Epidermal melanocyte (primary cell): ENCODE data around the gene MAP3K5.
"Not testable (repeated sequence)": the region's sequence is repeated elsewhere in the genome, so short reads cannot be mapped to it uniquely, and the experiment has no call there.

Experiments used
- DNase-seq: peaks from one replicate; pipeline ENCODE4 v3.0.0; 2011; ENCODE audit warnings: low spot score; ENCODE audit not compliant: insufficient read length

MAP3K5 gene

DNA sequence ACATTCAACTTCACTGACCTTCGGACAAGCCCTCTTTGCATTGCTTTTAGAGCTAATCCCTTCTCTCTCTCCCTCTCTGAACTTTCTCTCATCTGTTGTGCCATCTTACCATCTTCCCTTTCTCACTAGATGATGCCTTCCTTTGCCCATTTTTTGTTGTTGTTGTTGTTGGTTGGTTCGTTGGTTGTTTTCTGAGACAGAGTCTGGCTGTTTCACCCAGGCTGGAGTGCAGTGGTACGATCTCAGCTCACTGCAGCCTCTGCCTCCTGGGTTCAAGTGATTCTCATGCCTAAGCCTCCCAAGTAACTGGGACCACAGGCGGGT, 18.8 kb downstream of the MAP3K5 start:
- DNase-seq = no peak

DNA sequence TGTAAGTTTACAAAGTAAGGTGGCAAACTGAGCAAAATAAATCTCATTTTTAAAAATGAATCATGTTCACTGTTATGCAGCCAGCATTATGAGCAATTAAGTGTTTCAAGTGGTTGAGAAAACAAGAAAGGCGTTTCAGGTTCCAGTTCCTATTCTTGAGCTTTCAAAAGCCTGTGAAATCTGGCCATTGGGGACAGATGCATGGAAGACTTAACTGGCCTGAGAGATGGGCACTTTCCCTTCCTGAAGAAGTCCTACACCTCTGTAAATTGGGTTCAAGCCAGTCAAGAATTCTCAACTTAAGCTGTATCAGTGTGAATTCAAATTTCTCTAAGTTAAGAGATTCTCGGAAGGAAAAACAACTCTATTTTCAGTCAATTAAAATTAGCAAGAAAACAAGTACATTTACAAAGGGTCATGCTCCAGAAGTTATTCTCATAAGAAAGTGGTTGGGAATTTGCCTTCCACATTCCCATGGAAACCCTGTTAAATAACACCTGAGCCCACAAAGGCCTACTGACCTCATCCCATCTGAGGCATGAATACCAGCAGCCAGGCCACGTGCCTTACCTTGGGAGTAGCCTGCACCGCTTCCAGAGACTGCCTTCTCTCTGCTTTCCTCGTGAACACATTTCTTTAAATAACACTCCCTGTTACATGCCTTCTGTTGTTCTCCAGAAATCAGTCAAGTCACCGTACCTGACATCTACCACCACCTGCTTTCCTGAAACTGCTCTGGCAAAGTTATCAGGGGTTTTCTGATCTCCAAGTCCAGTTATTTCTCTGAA, 19.4 kb downstream of the MAP3K5 start:
- DNase-seq = no peak

DNA sequence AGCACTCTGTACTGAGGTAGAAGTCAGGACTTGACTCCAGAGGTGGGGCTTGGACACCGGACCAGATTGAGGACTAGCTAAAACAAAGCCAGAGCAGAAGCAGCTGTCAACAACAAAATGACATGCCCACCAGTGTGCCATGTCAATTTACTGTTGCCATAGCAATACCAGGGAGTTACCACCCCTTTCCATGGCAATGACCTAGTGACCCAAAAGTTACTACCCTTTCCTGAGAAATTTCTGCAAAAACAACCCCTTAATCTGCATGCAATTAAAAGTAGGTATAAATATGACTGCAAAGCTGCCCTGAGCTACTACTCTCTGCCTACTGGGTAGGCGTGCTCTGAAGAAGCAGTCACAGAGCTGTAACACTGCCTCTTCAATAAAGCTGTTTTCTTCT, 21.0 kb downstream of the MAP3K5 start:
- no peak for DNase-seq

DNA sequence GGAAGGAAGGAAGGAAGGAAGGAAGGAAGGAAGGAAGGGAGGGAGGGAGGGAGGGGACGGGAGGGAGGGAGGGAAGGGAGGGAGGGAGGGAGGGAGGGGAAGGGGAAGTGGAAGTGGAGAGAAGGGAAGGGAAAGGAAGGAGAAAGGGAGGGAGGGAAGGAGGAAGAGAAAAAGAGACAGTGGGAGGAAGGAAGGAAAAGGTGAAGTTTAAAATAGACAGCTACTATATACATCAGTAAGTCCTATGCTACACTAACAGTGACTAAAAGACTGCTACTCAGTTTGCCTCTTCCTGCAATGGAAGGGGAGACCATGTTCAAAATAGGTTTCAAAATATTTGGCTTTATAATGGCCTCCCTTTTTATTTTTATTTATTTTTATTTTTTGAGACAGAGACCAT, 22.5 kb downstream of the MAP3K5 start:
- no peak for DNase-seq

DNA sequence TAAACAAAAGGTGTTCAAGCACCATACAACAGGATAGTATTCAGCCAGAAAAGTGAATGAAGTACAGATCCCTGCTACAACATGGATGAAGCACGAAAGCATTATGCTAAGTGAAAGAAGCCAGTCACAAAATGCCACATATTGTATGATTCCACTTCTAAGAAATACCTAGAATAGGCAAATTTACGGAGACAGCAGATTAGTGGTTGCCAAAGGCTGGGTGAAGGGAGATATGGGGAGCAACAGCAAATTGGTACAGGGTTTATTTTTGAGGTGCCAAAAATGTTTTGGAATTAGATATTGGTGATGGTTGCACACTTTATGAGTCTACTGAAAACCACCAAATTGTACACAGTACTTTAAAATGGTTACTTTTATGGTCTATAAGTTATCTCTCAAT, 23.2 kb downstream of the MAP3K5 start:
- DNase-seq = no peak

DNA sequence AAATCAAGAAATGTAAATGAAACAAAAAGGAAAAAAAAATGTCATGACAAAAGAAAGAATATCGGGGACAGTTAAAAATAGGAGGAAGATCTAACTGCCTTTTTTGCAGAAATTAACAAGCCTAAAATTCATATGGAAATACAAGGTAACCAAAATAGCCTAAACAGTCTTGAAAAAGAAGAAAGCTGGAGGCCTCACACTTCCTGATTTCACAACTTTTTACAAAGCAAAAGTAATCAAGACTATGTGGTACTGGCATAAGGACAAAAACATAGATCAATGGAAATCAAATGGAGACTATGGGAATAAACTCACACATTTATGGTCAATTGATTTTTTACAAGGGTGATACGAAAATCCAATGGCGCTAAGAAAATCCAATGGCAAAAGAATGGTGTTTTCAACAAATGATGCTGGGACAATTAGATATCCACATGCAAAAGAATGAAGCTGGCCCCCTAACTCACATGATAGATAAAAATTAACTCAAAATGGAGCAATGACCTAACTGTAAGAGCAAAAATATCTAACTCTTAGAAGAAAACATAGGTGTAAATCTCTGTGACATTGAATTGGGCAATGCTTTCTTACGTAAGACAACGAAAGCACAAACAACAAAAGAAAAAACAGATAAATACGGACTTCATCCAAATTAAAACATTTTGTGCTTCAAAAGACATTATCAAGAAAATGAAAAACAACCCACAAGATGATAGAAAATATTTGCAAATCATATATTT, 24.5 kb downstream of the MAP3K5 start:
- no peak for DNase-seq

DNA sequence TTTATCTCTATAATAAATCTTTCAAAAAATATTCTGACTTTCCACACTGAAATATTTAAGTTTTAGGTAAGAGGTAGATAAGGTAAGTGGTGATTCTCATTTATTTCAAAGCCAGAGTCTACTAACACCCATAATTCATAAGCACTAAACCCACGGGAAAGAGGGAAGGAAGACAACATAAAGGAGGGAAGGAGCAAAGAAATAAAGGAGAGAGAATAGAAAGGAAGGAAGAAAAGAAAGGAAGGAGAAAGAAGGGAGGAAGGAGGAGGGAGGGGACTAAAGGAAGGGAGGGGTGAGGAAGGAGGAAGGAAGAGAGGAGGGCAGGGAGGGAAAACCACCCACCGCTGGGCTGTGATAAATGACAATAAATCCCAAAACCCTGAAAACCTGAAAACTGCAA, 25.2 kb downstream of the MAP3K5 start:
- no peak for DNase-seq

DNA sequence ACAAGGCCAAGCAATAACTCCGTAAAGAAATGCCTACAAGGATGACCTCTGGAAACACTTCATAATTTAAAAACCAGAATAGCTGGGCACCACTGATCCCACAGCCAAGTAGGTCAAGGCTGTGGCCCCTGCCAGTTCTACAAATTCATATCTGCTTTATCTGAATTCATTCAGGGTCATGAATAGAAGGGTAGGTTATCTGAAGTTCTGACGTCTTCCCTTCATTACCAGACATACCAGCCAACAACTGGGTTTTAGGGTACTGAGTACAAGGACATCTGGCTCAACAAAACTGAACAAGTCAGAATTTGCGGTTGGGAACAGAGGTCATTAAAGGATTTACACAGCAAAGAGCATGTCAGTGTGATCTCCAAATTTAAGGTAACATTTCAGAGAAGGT, 26.0 kb downstream of the MAP3K5 start:
- no peak for DNase-seq

DNA sequence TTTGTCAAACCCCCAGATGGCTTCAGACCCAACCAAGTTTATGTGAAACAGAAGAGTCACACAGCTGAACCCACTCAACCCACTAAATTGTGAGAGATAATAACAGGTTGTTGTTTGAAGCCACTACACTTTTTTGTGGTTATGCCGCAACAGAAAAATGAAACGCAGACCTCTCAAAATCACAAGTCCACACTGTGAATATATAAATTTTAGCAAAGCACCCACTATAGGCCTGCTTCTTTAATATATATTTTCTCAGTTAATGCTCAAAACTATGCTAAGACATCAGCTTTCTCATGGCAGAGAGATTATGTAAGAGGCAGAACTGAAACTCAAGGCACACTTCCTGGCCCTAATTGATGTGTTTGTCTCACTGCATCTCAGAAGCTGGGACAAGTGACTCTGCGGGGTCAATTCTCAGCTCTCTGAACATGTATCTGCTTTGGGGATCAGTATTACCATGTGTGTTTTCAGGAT, 27.7 kb downstream of the MAP3K5 start:
- no peak for DNase-seq

DNA sequence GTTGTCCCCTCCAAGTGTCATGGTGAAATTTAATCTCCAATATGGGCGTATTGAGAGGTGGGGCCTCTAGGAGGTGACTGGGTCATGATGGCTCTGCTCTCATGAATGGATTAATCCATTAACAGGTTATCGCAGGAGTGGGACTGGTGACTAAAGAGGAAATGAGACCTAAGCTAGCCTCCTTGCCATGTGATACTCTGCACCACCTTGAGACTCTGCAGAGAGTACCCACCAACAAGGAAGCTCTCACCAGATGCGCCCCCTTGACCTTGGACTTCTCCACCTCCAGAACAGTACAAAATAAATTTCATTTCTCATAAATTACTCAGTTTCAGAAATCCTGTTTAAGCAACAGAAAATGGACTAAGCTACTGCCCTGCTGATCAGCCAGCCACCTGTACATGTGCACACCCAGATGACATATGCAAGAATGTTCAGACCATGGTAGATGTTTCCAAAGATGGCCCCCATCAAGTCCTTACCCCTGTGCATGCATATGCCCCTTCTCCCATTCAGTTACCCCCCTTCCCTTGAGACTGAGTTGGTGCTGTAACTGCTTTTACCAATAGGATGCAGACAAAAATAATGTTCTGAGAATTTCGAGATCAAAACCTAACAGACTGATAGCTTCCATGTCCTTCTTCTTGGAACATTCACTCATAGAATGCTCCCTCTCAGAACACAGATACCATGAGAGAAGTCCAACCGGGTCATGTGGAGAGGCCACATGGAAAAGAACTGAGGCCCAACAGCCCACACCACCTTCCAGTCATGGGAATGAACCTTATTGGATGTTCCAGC, 28.4 kb downstream of the MAP3K5 start:
- DNase-seq = no peak

DNA sequence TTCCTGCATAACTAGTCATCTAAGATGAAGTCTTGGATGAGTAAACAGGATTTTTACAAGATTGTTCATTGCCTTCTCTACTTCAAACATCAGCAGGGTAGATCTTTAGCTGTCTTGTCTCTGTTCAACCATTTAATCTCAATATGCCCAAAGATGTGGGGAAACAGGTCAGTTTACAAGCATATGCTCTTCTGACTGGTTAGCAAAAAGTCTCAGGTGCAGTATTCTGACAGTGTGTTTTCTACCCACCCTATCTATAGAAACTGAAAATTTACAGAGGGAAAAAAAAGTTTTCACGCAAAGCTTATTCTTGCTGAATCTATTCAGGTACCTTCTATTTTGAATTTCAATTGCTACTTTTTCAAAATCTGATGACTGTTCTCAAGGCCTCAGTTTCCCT, 29.0 kb downstream of the MAP3K5 start:
- no peak for DNase-seq

DNA sequence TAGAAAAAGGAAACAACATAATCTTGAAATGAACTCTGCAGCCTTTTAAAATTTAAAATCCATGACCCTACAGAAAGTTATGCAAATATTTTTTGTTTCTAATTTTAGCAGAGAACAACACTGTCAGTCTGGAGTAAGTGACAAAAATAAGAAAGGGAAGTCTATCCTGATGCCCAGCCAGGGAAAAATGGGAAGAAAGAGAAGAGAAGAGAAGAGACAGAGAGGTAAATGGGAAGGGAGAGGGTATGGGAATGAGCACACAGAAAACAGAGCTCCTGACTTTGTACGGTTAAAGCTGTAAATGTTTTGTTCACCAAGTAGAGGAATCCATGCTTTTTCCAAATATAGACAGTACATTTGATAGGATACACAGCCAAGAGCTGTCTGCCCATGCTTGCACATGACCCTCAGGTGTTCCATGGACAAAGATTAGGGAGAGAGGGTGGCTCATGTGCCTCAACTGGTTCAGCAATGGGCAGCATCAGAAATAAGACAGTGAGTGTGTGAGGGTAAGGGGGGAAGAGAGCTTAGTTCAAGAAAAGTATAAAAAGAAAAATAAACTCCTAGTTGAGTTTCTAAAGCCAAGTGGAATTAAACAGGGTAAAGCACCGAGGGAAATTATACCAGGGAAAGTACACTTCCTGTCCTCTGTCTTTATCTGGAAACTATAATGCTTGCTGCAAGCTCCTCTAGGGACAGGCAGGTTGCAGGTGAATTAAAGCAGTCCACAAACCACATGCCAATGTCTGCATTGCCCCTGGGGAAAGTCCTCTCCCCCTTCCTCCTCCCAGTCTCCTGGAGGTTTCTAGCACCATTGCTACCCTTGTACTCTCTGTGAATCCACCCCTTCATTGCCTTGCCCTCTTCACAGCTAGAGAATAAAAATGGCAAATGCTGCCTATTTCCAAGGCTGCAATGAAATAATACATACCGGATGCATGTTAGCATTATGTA, 30.0 kb downstream of the MAP3K5 start:
- DNase-seq = no peak

DNA sequence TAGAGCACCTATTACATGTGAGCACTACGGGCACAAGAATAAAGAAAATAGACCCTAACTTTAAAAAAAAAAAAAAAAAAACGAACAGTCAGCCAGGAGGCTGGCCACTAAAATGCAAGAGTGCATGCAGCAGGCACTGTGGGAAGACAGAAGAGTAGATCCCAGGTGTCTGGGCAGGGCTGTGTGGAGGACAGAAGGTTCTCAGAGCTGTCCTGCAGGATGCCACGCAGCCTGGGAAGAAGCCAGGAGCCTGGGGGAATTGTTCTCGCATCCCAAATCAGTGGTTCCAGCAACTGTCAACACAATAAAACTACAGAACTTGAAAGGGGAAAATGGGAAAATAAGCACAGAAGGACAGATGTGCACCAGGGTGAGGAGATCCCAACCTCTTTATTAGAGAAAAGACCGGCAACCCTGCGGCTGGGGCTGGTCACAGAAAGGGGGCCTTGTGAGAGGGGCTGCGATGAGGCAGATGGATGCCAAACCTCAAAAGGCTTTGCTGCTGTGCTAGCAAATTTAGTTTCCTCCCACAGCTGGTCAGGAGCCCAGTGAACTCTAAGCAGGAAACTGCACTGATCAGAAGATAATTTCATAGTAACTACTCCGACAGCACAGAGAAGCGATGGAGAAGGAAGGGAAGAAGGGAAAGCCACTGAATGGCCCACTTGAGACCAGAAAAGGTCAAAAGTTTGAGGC, 30.9 kb downstream of the MAP3K5 start:
- DNase-seq = no peak

DNA sequence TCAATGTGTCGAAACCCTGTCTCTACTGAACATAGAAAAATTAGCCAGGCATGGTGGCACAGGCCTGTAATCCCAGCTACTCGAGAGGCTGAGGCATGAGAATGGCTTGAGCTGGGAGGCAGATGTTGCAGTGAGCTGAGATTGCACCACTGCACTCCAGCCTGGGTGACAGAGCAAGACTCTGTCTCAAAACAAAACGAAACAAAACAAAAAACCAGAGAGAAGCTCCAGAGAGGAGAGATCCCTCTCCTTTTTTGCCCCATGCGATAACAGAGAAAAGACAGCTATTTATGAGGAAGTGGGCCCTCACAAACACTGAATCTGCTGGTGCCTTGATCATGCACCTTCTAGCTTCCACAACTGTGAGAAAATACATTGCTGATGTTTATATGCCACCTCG, 31.5 kb downstream of the MAP3K5 start:
- DNase-seq = not testable (repeated sequence)

DNA sequence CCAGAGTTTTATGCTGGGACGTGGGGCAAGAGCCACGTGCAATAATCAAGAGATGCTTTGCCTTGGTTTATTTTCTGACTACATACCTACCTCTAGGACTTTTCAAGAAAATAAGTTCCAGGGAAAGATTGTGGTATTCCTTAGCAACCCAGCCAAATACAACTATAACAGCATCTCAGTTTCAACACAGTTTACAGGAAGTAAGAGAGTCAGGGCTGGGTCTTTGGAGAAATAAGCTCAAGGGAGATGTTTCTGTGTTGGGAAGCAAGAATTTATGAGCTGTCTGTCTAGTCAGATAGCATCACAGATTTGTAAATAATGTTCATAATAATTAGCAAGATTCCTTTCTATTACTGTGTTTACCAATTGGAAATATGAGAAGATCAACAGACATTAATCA, 35.1 kb downstream of the MAP3K5 start:
- DNase-seq = no peak

DNA sequence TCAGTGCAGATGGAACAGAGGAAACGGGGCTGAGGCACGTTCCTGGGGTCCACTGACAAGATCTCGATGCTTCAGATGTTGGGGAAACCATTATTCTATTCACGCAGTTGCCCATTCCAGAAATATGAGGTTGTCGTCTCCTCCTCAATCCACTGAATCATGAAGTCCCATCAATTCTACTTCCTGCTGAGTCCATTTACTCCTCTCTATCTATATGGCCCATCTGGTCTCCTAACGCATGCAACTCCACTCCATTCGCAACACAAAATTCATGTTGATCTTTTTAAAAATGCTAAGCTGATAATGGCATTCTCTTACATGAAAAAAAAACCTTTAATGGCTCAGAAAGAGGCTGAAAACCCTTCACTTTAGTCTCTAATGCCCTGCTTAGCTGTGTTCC, 37.5 kb downstream of the MAP3K5 start:
- DNase-seq = no peak

DNA sequence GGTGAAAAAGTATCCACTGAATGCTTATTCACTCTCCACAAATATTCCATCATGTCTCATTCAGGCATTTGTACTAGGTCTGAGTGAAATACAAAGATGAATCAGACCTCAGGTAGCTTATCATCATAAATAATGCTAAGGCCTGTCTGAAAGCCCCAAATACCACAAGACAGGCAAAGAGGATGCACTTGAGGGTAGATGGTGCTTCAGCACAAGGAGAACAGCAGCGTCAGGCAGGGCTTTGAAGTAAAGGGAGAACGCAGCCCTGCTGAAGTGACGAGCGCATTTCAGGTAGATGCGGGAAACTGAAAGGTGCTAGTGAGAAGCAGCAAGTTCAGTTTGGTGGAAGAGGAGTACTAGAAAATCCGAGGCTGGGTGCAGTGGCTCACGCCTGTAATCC, 38.7 kb downstream of the MAP3K5 start:
- DNase-seq = no peak

DNA sequence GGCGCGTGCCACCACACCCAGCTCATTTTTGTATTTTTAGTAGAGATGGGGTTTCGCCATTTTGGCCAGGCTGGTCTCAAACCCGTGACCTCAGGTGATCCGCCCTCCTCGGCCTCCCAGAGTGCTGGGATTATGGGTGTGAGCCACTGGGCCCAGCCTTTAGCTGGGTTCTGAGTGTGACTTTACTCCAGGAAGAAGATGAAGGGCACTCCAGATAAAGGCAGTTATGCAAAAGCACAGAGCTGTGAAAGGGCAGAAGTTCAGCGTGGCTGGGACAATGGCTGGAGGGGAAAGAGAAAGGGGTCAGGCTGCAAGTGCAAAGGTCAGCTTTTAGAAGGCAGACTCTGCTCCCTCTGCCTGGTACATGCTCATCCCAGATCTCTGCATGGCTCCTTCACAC, 39.7 kb downstream of the MAP3K5 start:
- no peak for DNase-seq

DNA sequence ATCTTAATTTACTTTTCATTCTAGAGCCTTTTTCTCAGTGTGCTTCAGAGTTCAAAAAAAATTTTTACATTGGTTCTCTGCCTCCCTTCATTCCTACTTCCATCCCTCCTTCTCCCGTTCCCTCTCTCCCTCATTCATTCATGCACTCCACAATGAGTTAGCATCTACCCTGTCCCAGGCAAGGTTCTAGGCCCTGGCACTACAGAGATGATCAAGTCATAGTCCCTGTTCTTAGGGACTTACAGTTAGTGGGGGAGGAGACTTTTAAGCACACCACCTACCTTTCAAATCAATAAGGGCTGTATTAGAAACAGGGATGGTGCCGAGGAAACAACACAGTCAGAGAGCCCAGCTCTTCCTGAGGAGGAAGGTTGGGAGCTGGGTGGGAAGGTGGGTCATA, 40.3 kb downstream of the MAP3K5 start:
- no peak for DNase-seq

DNA sequence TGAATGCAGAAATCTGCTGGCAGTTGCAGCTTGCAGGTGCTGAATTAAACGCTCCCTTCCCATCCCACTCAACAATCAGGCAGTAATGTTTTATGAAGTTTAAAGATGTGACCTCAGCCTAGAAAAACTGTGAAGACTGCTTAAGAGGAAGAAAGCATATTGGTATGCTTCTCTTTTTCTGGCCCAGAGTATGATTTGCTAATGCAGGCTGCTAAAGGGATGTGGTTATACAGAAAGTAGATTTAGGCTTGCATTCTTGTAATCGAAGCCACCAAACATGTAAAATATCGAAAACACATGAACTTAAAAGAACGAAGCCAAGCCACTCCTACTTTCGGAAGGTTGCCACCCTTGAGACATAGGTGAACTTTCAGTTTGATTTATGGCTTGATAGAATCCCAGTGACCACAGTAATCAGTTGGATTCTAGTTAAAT, 40.7 kb downstream of the MAP3K5 start:
- DNase-seq = no peak
